SK-N-MC (cell line): ENCODE results near the gene FNDC3A.

Source experiments
- EZH2 ChIP-seq: fragments of 200-600 bp; sonication (generic); IDR thresholded peaks from one replicate; pipeline ENCODE4 v1.6.1; 2017; ENCODE audit warnings: antibody characterized with exemption
- POLR2AphosphoS5 ChIP-seq: IDR thresholded peaks from 2 replicates; pipeline ENCODE4 v1.6.1; 2012; ENCODE audit warnings: mild to moderate bottlenecking, low read depth, low read length, borderline replicate concordance

- TF ChIP-seq POLR2AphosphoS5 (no peak), EZH2 (no peak)
Observed at GRCh38 chr13:48975101-48975855, 434 bp upstream of the FNDC3A start.
